HepG2 (cell line): ENCODE results near the gene CD300A. TPM values are rescaled to one million over a fixed set of nuclear protein-coding genes. Genes with fewer than 3 reads are reported as not detected.

Experiments
- ATAC-seq: fragments of 200-7000 bp; cut with Tn5 transposase; 3 replicates; pipeline ENCODE4 v1.9.1; 2020; ENCODE audit warnings: mild to moderate bottlenecking, moderate library complexity
- BruUV-seq: library from RNA; stranded (reverse); fragments of 400-500 nt; replicated peaks from 2 replicates; lab custom pipeline; 2021; lab: Mats Ljungman, UMichigan
- CTCF ChIA-PET: fragments of 300-600 bp; formaldehyde crosslinking; extraction: SDS; loops from one replicate; lab custom pipeline; 2021; ENCODE audit warnings: low total read pairs, inconsistent platforms, low intra/inter-chr PET ratio; lab: Yijun Ruan, JAX
- POLR2A ChIA-PET: fragments of 350-600 bp; sonication (Branson Sonifier 250); formaldehyde crosslinking; loops from one replicate; lab custom pipeline; 2020; ENCODE audit warnings: antibody characterized with exemption, inconsistent platforms; lab: Yijun Ruan, JAX
- DNase-seq: peaks from one replicate; pipeline ENCODE4 v3.0.0-alpha.2; 2015; ENCODE audit warnings: low spot score
- FAIRE-seq: peaks from 3 replicates; lab custom pipeline; 2011; peaks lifted over from hg19 to GRCh38; lab: Jason Lieb, UNC
- H2AFZ ChIP-seq: one replicate; pipeline ENCODE4 v1.6.1; 2011; ENCODE audit warnings: low read length, inconsistent platforms
- H3K27ac ChIP-seq: fragments of 300-600 bp; 3 replicates; pipeline ENCODE4 v1.8.0; 2011; ENCODE audit warnings: mixed run types, mild to moderate bottlenecking, mixed read lengths, low read length, inconsistent platforms; ENCODE audit not compliant: insufficient read depth; ENCODE audit errors: extremely low read length
- H3K27me3 ChIP-seq, 2 experiments: fragments of 200-600 bp in 1 of 2; 2 replicates in 1 of 2; 3 replicates in 1 of 2; pipeline versions ENCODE4 v1.6.0 to v1.8.0; 2011; ENCODE audit warnings: low read length in 2 of 2, mild to moderate bottlenecking in 2 of 2, moderate library complexity in 2 of 2, inconsistent platforms in 1 of 2; ENCODE audit not compliant: insufficient read depth in 2 of 2, control insufficient read depth in 1 of 2
- H3K36me3 ChIP-seq, 2 experiments: fragments of 200-600 bp in 1 of 2; replicated peaks in 1 of 2; 2 replicates in 1 of 2; 3 replicates in 1 of 2; pipeline versions ENCODE4 v1.5.1 to v1.8.0; 2011; ENCODE audit warnings: low read length in 2 of 2, inconsistent platforms in 1 of 2; ENCODE audit not compliant: insufficient read depth in 2 of 2, control insufficient read depth in 1 of 2
- H3K4me1 ChIP-seq: 2 replicates; pipeline ENCODE4 v1.5.1; 2012; ENCODE audit warnings: low read length, inconsistent platforms; ENCODE audit not compliant: insufficient read depth
- H3K4me2 ChIP-seq: 2 replicates; pipeline ENCODE4 v1.6.0; 2011; ENCODE audit warnings: low read depth, low read length, inconsistent platforms
- H3K4me3 ChIP-seq, 3 experiments: fragments of 200-600 bp in 1 of 3; sonication (generic), shearing (Covaris generic) in 1 of 3; replicated peaks in 1 of 3; 2 replicates each; pipeline ENCODE4 v1.5.1; 2011 to 2016; ENCODE audit warnings: low read length in 3 of 3, inconsistent platforms in 2 of 3, low read depth in 2 of 3, mild to moderate bottlenecking in 2 of 3, control low read depth in 1 of 3, mixed read lengths in 1 of 3; ENCODE audit not compliant: insufficient read depth in 1 of 3
- H3K79me2 ChIP-seq: one replicate; pipeline ENCODE4 v1.6.1; 2011; ENCODE audit warnings: low read length, inconsistent platforms; ENCODE audit not compliant: insufficient read depth
- H3K9ac ChIP-seq: 2 replicates; pipeline ENCODE4 v1.6.0; 2011; ENCODE audit warnings: mild to moderate bottlenecking, low read depth, low read length, inconsistent platforms; ENCODE audit not compliant: insufficient read depth
- H3K9me3 ChIP-seq: 2 replicates; pipeline ENCODE4 v1.5.1; 2012; ENCODE audit warnings: mild to moderate bottlenecking, low read length
- H4K20me1 ChIP-seq: 2 replicates; pipeline ENCODE4 v1.6.0; 2011; ENCODE audit warnings: inconsistent platforms, mild to moderate bottlenecking, low read length, moderate library complexity; ENCODE audit not compliant: insufficient read depth
- AHDC1 ChIP-seq: sonication (generic); formaldehyde crosslinking; IDR thresholded peaks from 2 replicates; pipeline ENCODE4 v1.5.1; 2020; ENCODE audit warnings: mild to moderate bottlenecking, missing genetic modification reagents, borderline replicate concordance
- JDP2 ChIP-seq: sonication (generic); formaldehyde crosslinking; IDR thresholded peaks from 2 replicates; pipeline ENCODE4 v1.8.1; 2022; ENCODE audit warnings: missing genetic modification reagents, borderline replicate concordance
- KLF9 ChIP-seq: IDR thresholded peaks from 2 replicates; pipeline ENCODE4 v1.6.1; 2016; ENCODE audit warnings: low read depth
- MAFG ChIP-seq: sonication (generic); formaldehyde crosslinking; IDR thresholded peaks from 2 replicates; pipeline ENCODE4 v1.5.1; 2020; ENCODE audit warnings: mild to moderate bottlenecking, missing genetic modification reagents
- MXD4 ChIP-seq: IDR thresholded peaks from 2 replicates; pipeline ENCODE4 v1.6.1; 2016; ENCODE audit warnings: mild to moderate bottlenecking, missing biosample characterization, missing genetic modification reagents
- NBN ChIP-seq: fragments of 450-650 bp; conservative IDR thresholded peaks from 2 replicates; pipeline ENCODE4 v1.6.1; 2017
- NR1H2 ChIP-seq: sonication (generic); formaldehyde crosslinking; IDR thresholded peaks from 2 replicates; pipeline ENCODE4 v1.8.1; 2022; ENCODE audit warnings: low read depth, missing genetic modification reagents, borderline replicate concordance
- RFXANK ChIP-seq: IDR thresholded peaks from 2 replicates; pipeline ENCODE4 v1.6.1; 2016
- TAF15 ChIP-seq: fragments of 200-400 bp; formaldehyde crosslinking; IDR thresholded peaks from one replicate; pipeline ENCODE4 v1.6.1; 2018; ENCODE audit warnings: mild to moderate bottlenecking, low read depth, low read length; ENCODE audit not compliant: poor library complexity, severe bottlenecking
- TERF1 ChIP-seq: sonication (generic); formaldehyde crosslinking; IDR thresholded peaks from 2 replicates; pipeline ENCODE4 v1.8.0; 2022; ENCODE audit warnings: mild to moderate bottlenecking, missing genetic modification reagents, moderate library complexity
- TFDP1 ChIP-seq: IDR thresholded peaks from 2 replicates; pipeline ENCODE4 v1.6.1; 2016; ENCODE audit warnings: missing compliant biosample characterization, missing genetic modification reagents, borderline replicate concordance
- TGIF2 ChIP-seq: IDR thresholded peaks from 2 replicates; pipeline ENCODE4 v1.6.1; 2016; ENCODE audit warnings: control low read depth, missing compliant biosample characterization
- ZNF567 ChIP-seq: sonication (generic); formaldehyde crosslinking; IDR thresholded peaks from 2 replicates; pipeline ENCODE4 v1.8.1; 2023; ENCODE audit warnings: mild to moderate bottlenecking, missing genetic modification reagents, borderline replicate concordance
- ZNF605 ChIP-seq: sonication (generic); formaldehyde crosslinking; IDR thresholded peaks from 2 replicates; pipeline ENCODE4 v1.8.0; 2022; ENCODE audit warnings: mild to moderate bottlenecking, missing genetic modification reagents
- ZNF644 ChIP-seq: IDR thresholded peaks from 2 replicates; pipeline ENCODE4 v1.6.1; 2016; ENCODE audit warnings: low read depth
- WGBS: methylation state at CpG from one replicate; pipeline ENCODE4 v1.1.6; 2017; ENCODE audit warnings: low lambda C conversion rate; 5-methylcytosine and 5-hydroxymethylcytosine counted together
- in situ Hi-C: cut with HindIII; loops from 2 replicates; pipeline ENCODE4 v1.10.0; 2017; ENCODE audit warnings: low pct_unique_long_range_greater_than_20kb; ENCODE audit not compliant: extremely low pct_ligation_motif_present
- intact Hi-C: fragments of 100-400 bp; cut with micrococcal nuclease; formaldehyde crosslinking; loops from one replicate; pipeline ENCODE4 v1.10.0; 2022; ENCODE audit not compliant: unreplicated experiment
- polyA plus RNA-seq, 8 experiments: library from polyadenylated mRNA; depleted of rRNA in 3 of 8; stranded (reverse) in 7 of 8; unstranded in 1 of 8; fragments of >200 nt; fragmentation: Illumina TruSeq in 4 of 8; extraction: Trizol in 4 of 8; gene quantifications; 2 replicates each; pipeline versions ENCODE4 v1.2.1 to v1.2.3, GENCODE V29; 2011 to 2016; ENCODE audit warnings: low read depth in 4 of 8, missing spikeins in 1 of 8, mixed read lengths in 1 of 8; ENCODE audit not compliant: insufficient read depth in 1 of 8
- total RNA-seq, 5 experiments: library from RNA; depleted of rRNA; stranded (reverse); fragments of >200 nt; fragmentation: Illumina TruSeq; extraction: Trizol; gene quantifications; 2 replicates each; pipeline ENCODE4 v1.2.3, GENCODE V29; 2016; ENCODE audit warnings: low read depth in 1 of 5

Gene CD300A
- total and polyA plus RNA-seq, 2 of the 13 experiments (the other 11 are each of a cell fraction or from before 2014, with no cell fraction given), result not detected

- TF ChIP-seq ZNF605, result no peak
- no peak for TF ChIP-seq MXD4 (CRISPR knock-in tag)
- no peak for TF ChIP-seq TGIF2 (CRISPR knock-in tag)
- no peak for TF ChIP-seq TFDP1 (CRISPR knock-in tag)
- no peak for TF ChIP-seq ZNF644 (CRISPR knock-in tag)
- TF ChIP-seq TAF15, result no peak
These were observed 26.9 kb downstream of the CD300A start (continued) for GRCh38 chr17:74493331-74493833.

GRCh38 chr17:74497471-74497870 lies 31.0 kb downstream of the CD300A start:
- FAIRE-seq (no peak), DNase-seq (no peak), ATAC-seq (no peak)
- no peaks in the 10 kb centered on the region for H3K79me2 ChIP-seq
- H3K36me3 ChIP-seq, result no peaks in the 10 kb centered on the region
- in situ Hi-C loops, result no loop called here
- ChIA-PET CTCF (no interaction called here), POLR2A (no interaction called here)
- H2AFZ ChIP-seq, result no peak overlapping the region
- H3K4me1 ChIP-seq, result no peaks in the 10 kb centered on the region
- H4K20me1 ChIP-seq, result no peaks in the 10 kb centered on the region
- no peak overlapping the region for H3K4me3 ChIP-seq
- 19% methylated on average over 5 of the region's 5 CpGs for WGBS
- BruUV-seq, result no TSS peak
- H3K27me3 ChIP-seq, result peaks cover 0 to 4% of the 10 kb centered on the region in 2 experiments; a peak in 1 of 5 replicates
- no peaks in the 10 kb centered on the region for H3K9me3 ChIP-seq
- H3K27ac ChIP-seq, result no peak overlapping the region
- no peak overlapping the region for H3K9ac ChIP-seq
- no peak overlapping the region for H3K4me2 ChIP-seq
- intact Hi-C loops, result loop anchor here (10.0 kb wide), 1 partner anchor 193 kb away; no protein-coding TSS in a partner anchor
- TF ChIP-seq KLF9 (CRISPR knock-in tag), result no peak
- no peak for TF ChIP-seq TERF1
- no peak for TF ChIP-seq JDP2 (CRISPR knock-in tag)
- TF ChIP-seq AHDC1 (CRISPR knock-in tag), result no peak
- TF ChIP-seq MAFG, result no peak
- no peak for TF ChIP-seq NR1H2
- TF ChIP-seq RFXANK (CRISPR knock-in tag), result no peak
- TF ChIP-seq NBN, result no peak
- TF ChIP-seq ZNF567 (CRISPR knock-in tag), result no peak
